Activated T-cell treated with anti-CD3 and anti-CD28 coated beads for 4 hours (primary cell): Measurements from ENCODE around the gene PRKN.

Source experiments
- DNase-seq: peaks from one replicate; pipeline ENCODE4 v3.0.0-alpha.2; 2020

The PRKN gene

DNA sequence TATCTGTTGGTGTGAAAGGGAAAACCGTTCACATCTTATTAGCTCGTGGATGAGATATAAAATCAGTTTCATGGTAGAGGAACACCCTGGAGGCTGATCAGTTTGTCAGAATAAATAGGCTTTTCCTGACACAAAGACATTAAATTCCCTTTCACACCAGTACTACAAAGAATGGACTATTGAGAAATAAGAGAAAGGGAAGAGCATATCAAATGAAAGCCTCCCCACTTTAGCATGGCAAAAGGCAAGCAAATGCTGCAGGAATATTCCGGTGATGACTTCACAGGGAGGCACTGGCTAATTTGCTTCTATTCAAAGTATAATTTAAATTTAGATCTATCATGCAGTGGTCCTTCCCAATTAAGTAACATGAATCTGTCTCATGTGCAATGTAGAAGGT lies 1337.8 kb downstream of the PRKN start:
- no peak for DNase-seq

DNA sequence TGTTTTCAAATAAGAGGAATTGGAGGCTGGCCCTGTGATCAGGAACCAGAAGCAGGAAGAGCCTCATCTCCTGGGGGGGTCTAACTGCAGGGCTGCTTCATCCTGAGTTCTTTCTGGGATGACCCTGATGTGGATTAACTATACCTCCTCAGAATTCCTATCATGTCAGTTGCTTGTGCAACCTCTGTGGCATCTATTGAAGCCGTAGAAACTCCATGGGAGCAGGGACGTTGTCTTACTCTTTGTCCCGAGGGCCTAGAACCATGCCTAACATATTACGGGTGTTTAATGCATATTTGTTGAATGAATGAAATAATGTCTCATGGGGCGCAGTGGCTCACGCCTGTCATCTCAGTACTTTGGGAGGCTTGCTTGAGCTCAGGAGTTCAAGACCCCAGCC lies 1343.6 kb downstream of the PRKN start:
- DNase-seq, result no peak

DNA sequence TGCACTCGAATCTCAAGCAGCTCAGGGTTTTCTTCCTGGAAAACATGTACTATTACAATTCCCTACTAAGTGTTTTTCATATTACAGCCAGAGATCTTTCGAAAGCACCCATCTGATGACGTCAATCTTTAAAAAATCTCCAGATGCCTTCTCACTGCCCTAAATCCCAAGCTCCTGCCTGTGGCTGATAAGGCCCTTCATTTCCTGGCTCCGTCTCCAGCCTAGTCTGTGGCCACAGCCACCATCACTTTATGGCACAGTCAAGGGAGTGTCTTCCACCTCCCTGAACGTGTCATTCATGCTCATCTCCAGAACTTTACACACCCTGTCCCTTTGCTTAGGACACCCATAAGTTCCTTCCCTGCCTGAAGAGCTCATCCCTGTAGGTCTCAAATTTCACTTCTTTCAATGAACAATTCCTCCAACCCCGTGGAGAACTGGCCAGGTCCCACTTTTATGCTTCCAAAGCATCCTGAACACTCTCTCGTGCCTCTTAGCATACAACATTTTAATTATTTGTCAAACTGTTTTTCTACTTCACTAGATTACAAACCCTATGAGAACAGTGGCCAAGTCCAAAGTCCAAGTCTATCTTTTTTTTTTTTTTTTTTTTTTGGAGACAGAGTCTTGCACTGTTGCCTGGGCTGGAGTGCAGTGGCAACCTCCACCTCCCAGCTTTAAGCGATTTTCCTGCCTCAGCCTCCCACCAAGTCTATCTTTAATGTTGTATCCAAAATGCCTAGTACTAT lies 1347.6 kb downstream of the PRKN start:
- DNase-seq, result no peak

DNA sequence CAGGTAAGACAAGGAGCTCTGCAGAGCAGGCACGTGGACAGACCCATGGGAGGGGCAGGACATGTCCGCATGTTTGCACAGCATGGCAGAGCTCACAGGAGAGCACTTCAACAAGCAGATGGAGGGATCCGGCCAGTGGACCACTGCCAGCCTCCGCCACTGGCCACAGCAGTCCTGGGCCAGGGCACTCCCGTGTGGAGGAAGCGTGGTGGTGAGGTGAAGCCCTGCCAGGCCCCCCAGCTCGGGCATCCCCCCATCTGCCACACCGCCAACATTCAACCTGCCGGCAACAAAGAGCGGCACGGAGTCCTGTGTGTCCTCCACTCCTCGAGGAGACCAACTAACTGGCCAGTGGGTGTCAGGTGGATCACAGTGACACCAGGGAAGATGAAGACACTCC lies 1349.5 kb downstream of the PRKN start:
- no peak for DNase-seq

DNA sequence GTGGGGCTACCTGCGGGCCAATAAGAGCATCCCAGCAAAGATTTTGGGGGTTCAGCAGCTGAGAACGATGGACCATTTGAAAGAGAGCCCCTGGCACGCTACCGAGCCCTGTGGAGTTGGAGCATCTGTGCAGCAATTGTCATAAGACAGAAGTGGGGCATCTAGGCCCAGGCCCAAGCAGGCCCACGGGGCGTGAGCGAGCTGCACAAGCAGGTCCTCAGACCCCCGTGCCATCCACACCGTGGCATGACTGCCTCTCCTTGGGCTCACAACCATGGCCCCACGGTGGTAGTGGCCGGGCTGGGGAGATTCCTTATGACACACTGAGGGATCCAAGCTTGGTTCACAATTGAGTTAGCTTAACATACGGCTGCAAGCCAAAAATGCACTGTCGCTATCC lies 1350.5 kb downstream of the PRKN start:
- DNase-seq, result no peak

DNA sequence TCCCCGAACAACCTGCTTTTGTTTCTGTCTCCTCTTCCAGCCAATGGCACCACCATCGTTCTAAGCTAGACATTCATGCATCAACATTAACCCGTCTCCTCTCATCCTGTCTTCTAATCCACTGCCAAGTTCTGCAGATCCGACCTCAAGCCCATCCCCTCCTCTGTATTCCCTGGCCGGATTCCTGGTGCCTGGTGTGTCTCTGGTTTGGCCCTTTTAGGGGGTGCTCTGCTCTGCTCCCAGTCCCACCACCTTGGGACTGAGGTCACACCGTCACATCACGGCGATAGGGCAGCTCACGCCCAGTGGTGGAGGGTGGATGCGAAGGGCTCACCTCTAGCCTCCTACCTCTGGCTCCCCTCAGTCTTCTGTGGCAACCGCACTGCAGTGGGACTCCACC lies 1351.2 kb downstream of the PRKN start:
- no peak for DNase-seq

DNA sequence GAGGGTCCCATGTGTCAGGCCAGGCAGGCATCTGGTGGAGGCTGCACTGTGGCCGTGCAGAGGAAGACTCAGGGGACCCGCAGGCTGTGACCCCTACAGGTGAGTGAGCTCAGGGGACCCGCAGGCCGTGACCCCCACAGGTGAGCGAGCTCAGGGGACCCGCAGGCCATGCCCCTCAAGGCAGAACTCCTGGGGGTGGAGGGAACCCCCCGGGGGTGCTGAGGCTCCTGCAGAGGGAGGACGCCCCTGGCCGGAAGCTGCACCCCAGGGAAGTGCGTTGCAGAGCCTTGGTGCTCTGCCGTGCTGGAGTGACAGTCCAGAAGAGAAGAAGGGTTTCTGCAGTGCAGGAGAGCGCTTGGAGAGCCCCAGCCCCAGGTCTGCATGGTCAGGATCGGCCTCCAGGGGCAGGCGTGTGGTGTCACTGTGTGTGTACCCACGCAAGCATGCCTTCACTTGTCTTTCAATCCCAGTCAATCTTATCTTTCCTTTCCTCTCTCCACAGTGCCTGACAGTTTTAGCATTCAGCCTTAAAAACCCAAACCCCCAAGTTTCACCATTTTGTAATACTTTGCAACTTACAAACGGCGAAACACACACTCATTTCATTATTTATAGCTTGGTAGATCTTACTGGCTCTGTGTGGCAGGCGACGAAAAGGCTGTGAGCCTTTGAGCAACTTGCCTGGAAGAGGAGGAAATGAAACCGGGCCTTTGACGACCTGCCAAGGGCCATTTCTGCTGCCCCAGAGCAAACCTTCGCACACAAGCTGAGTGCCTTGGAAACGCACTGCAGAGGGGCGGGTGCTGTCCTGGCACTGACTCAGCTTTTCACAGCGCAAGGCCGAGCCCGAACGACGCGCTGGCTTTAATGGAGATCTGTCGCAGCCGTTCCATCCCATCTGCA lies 1352.3 kb downstream of the PRKN start:
- no peak for DNase-seq

DNA sequence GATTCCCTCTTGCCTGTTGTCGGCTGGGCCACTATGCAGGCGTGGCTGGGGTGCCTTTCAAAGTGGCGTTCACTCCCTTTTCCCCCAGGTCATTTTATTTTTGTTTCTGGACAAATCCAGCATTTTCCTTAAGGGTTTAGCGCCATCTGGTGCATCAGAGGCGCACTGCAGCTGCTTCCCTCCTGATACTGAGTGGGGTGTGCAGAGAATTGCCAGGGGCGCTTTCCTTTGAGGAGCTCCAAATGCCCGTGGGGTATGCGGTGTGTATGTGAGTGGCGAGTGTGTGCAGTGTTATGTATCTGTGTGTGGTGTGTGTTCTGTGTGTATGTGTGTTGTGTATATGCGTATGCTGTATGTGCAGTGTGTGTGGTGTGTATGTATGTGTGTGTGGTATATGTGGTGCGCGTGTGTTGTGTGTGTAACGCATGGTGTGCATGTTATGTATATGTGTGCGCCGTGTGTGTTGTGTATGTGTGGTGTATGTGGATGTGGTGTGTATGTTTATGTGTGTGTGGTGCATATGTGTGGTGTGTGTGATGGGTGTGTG lies 1353.6 kb downstream of the PRKN start:
- DNase-seq, result peak; percentile 51

DNA sequence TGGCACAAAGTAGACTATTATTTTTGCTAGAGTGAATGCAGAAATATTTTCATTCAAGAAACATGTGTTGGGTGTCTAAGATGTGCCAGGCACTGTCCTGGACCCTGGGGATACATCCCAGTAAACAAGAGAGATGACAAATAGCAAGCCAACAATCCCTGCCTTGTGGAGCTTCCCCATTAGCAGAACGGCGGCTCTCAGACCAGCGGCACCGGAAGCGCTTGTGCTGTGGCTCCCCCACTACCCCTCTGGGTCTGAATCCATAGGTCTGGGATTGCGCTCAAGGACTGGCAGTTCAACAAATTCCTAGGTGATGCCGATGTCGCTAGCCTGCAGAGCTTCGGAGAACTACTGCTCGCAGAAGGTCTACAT lies 1355.2 kb downstream of the PRKN start:
- no peak for DNase-seq

DNA sequence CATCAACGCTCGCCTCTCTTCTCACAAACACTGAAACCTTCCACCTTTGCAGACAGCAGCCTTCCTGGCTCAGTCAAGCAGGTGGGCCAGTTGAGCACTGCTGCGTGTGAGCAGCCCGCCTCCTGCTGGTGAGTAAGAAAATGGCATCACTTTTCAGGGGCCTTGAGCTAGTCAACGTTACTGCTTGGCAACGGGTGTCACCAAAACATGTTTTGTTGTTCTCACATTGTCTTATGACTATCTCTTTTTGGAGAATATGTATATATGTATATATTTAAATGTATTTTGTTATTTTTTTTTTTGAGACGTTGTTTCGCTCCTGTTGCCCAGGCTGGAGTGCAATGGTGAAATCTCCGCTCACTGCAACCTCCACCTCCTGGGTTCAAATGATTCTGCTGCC lies 1356.7 kb downstream of the PRKN start:
- DNase-seq, result peak; percentile 46

DNA sequence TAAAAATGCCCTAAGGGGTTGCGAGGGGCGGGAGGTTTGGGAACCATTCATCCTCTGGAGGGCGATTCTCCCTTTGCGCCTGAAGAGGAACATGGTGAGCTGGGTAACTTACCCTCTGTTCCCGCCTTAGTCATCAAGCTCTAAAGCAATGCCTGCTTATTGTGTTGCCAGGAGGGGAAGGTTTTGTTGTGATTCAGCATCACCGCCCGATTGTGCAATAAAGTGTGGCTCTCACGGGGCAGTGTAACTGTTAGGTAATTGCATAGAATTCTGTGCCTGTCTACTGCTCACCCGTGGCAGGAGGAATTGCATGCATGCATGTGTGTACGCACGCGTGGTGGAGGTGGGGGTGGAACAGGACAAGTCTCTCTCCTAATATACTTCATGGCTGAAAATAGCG lies 1358.2 kb downstream of the PRKN start:
- DNase-seq, result no peak

DNA sequence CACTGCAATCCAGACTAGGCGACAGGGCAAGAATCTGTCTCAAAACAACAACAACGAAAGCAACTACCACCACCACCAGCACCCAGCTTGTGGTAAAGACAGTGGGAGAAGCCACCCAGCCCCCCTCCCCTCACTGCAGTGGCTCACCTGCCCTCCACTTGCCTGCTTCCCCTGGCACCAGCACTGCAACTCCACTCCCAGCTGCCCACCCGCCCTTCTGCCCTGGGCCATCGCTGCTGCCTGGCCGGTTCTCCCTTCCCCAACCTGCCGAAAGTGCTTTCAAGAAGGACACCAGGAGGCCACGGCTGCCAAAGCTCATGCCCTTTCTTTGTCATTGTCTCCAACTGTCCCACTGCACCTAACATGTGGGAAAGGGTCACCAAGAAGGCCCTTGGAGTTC lies 1359.1 kb downstream of the PRKN start:
- no peak for DNase-seq

DNA sequence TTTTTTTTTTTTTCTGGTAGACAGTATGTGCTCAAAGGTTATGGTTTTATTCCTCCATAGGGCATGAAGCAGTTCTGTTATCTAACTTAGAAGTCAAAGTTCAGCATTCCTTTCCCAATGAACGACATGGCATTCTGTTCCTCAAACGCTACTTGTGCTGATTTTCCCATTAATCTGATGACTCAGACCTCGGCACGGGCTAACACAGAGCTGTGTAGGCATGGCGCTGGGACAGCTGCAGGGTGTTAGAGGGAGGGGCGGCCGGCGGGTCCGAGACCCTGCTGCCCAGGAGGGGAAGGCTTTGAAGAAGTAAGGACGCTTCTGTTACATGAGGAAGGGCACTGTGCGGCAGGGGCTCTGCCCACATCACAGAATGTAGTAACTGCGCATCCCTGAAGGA lies 1360.1 kb downstream of the PRKN start:
- DNase-seq, result no peak

DNA sequence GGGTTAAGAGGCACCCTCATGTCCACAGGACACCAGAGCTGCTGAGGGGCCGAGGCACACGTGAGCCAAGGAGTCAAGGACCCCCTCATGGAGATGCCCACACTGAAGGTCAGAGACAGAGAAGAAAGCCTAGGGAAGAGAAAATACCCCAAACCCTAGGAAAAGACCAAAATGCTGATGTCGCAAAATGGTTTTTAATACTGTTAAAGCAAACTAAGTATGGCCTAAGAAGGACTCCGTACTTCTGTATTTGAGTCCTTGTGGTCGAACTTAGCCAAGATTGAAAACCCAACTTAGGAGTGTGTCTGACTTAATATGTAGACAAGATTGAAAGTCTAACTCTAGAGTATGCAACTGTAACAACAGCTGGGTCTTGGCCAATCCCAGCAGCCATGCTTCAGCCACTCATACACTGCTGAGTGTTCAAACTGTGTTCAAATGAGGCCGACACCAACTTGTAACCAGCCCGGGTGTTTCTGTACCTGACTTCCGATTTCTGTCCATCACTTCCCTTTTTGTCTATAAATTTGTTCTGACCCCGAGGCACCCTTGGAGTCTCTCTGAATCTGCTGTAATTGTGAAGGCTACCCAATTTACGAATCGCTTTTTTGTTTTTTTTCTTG lies 1361.2 kb downstream of the PRKN start:
- DNase-seq, result no peak

DNA sequence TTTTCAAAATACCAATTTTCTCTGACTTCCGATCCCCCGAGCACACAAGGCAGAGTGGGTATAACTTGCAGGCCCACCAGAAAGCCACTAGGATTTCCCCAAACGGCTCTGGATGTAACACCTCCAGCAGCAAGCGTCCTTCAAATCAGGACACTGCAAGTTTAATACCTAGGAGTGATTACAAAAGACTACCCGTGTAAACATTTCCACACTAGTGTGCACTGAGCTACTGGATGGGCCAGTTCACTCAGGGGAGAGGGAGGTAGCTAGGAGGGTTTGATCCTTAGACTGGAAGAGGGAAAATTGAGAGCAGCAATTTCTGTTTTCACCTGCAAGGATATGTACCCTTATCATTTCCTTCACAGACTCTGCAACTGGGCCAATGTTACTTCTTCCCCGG lies 1361.9 kb downstream of the PRKN start:
- DNase-seq, result no peak

DNA sequence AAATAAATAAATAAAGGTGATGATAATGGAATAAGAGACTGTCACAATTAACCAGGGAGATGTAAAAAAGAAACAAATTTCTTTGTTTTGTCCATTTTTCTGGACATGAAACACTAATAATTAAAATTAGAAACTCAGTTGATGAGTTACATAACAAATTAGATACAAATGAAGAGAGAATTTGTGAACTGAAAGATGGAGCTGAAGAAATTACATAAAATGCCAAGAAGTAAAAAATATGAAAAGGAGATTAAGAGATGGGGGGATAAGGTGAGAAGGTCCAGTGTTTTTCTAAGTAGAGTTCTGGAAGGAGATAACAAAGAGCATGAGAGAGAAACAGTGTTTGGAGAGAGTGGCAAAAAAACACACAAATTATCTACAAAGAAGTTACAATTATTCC lies 1364.3 kb downstream of the PRKN start:
- DNase-seq, result no peak

DNA sequence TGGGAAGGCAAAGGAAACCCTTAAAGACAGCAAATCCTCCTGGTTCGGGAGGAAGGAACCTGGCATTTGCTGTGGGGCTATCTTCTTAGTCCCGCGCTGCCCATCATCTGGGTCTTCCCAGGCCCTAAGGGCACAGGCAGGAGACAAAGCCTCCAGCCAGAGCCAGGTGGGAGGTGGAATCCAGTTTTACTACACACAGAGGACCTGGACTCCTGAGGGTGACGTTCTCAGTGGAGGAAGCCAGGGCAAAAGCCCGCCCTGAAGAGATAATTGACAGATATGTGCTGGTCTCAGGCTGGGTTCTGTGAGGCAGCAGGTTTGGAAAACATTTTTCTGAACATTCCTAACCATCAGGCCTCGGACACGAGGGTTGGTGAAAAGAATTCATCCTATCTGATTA lies 1365.3 kb downstream of the PRKN start:
- no peak for DNase-seq

DNA sequence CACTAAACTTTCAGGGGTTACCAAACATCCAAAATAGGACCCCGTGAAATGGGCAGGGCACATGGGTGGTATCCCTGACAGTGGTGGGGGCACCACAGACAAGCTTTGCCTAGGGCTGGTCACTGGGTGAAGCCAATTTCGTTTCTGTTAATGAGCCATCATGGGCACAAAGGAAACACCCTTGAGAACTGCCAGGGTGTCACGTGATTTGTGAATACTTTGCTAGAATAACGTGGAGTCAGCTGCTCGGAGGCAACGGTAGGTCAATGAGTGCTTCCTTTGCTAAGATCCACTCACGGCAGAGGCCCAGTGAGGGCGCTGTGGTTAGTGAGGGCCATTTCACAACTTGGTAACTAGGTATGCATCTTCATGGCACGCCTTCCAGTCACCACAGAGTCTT lies 1366.0 kb downstream of the PRKN start:
- DNase-seq, result no peak

DNA sequence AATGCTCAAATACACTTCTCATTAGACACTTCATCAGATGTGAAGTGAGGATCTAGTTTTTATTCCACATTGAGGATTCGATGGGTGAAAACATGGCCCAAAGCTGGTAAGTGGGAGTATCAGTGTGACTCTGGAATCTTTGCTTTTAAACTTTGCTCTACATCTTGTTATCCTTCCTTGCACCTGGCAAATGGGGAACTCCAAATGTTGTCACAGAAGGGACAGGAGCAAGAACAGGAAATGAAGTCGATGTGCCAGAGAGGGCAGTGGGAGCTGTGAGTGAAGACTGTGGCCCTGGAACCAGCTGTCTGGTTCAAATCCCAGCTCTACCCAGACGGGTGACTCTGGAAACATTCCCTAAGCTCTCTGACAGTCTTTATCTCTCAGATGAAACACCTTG lies 1367.0 kb downstream of the PRKN start:
- no peak for DNase-seq

DNA sequence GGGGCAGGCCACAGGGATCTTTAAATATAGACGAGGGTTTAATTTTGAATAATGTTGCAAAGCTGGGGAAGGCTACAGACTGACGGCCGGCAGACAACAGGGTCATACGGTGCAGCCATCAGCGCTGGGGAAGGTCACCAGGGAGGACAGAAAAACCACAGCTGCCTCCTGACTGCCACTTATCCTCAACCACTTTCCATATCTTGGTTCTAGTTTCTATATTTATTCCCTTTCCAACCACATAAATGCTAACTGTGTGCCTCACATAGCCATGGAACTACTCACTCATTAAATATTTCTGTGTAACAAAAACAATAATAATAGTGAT lies 1368.0 kb downstream of the PRKN start:
- DNase-seq, result no peak

DNA sequence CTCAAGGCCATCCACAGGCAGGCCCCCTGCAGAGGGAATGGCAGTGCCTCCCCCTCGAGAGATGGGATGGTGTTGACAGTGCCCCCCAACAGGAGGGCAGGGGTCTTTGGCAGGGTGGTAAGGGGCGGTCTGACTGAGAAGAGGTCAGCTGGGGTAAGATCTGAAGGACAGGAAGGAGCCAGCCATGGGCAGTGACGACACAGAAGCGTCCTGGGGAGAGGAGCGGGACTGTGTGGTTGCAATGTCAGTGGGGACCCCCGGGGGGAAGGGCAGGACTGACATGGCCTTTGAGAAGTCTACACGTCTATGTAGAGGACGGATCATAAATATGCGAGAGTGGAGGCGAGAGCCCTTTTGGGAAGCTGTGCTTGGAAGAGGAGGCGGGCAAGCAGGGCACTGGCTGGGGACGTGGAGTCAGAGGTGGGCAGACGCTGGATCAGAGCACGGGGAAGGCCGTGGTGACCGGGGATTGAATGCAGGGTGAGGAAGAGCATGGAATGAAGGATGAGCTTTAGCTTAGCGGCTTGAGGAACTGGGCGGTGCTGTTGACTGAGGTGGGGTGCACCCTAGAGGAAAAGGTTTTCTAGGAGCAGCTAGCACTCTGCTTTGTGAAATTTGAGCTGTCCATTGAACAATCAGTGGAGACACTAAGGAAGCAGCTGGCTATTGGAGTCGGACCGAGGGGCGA lies 1371.3 kb downstream of the PRKN start:
- DNase-seq, result no peak

DNA sequence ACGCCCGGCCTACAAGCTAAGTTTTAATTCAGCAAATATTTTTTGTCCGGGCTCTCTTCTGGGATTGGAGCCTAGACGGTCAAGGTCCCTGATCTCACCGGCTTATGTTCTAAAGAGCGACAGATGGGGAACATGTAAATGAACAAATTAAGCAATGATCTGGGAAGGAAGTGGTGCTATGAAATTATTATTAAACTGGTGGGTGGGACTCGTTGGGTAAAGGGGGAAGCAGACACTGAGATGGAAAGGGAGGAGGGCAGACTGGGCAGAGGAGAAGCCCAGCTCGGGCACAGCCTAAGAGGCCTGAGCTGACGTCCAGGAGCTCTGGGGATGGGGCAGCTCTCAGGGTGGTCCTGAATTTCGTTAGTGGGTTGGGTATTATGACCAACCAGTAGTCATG lies 1371.9 kb downstream of the PRKN start:
- DNase-seq, result no peak

DNA sequence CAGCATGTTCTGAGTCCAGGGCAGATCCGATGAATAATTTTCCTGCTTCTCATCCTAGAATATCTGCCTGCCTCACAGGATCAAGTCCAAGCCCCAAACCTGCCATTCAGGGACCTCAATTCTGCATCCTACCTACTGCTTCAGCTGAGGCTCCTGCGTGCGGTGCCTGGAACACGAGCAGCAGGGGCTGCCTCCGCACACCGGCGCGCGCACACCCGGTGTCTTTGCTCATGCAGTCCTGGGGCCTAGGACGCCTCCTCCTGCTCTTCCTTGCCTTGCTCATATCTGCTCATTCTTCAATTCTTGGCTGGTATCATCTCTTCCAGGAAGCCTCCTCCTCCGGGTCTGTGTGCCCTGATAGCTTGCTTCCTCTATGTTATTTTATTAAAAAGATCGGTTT lies 1372.6 kb downstream of the PRKN start:
- DNase-seq, result no peak
